Aorta (tissue), 5 donors: ENCODE measurements around the gene SPHKAP. TPM values are rescaled to one million over a fixed set of nuclear protein-coding genes. Genes with fewer than 3 reads are reported as not detected.

Experiments used
- ATAC-seq: fragments of 200-7000 bp; cut with Tn5 transposase; one replicate; pipeline ENCODE4 v1.9.1; 2022; ENCODE audit warnings: moderate library complexity; ENCODE audit not compliant: low FRiP score
- DNase-seq, 2 donors: peaks; one replicate each; pipeline ENCODE4 v3.0.0-alpha.2; 2020
- H3K27ac ChIP-seq, 2 donors: one replicate each; pipeline ENCODE4 v1.5.1; 2013; ENCODE audit warnings: low read length in 2 of 2, mild to moderate bottlenecking in 2 of 2, moderate library complexity in 2 of 2, control low read depth in 1 of 2, inconsistent platforms in 1 of 2, low read depth in 1 of 2
- H3K27me3 ChIP-seq, 2 donors: one replicate each; pipeline ENCODE4 v1.6.1; 2013; ENCODE audit warnings: control low read depth in 1 of 2, low read length in 1 of 2, mild to moderate bottlenecking in 1 of 2, moderate library complexity in 1 of 2; ENCODE audit not compliant: insufficient read depth in 2 of 2, control insufficient read depth in 1 of 2
- H3K36me3 ChIP-seq, 2 donors: one replicate each; pipeline ENCODE4 v1.6.1; 2013; ENCODE audit warnings: control low read depth in 1 of 2, low read length in 1 of 2, mild to moderate bottlenecking in 1 of 2; ENCODE audit not compliant: insufficient read depth in 2 of 2, control insufficient read depth in 1 of 2
- H3K4me1 ChIP-seq, 2 donors: one replicate each; pipeline ENCODE4 v1.6.1; 2013; ENCODE audit warnings: low read length in 2 of 2, control low read depth in 1 of 2, mild to moderate bottlenecking in 1 of 2, moderate library complexity in 1 of 2; ENCODE audit not compliant: insufficient read depth in 2 of 2, control insufficient read depth in 1 of 2
- H3K4me3 ChIP-seq, 2 donors: one replicate each; pipeline ENCODE4 v1.5.1; 2013; ENCODE audit warnings: low read length in 2 of 2, control low read depth in 1 of 2, mild to moderate bottlenecking in 1 of 2
- H3K9me3 ChIP-seq: one replicate; pipeline ENCODE4 v1.6.1; 2013; ENCODE audit warnings: mild to moderate bottlenecking, low read length; ENCODE audit not compliant: control insufficient read depth
- WGBS, 2 donors: extraction: QIAGEN DNeasy Blood & Tissue Kit; methylation state at CpG; one replicate each; pipeline ENCODE4 v1.1.7; 2013; 5-methylcytosine and 5-hydroxymethylcytosine counted together
- intact Hi-C, 2 donors: fragments of 100-400 bp; cut with DNase I; formaldehyde crosslinking; loops; one replicate each; pipeline versions ENCODE4 v1.14.2 to v1.15.0; 2022
- polyA plus RNA-seq, 2 donors: library from polyadenylated mRNA; stranded (reverse); fragments of 200-250 nt; gene quantifications; one replicate each; pipeline ENCODE4 v1.2.3, GENCODE V29; 2013
- total RNA-seq, 2 donors: library from RNA; stranded (reverse); fragmentation: NEBNext Ultra II Directional; extraction: Animal tissue kit (Norgen Biotek cat#: 25700); gene quantifications; one replicate each; pipeline ENCODE4 v1.2.1, GENCODE V29; 2021
- donor health status: healthy with polysubstance abuse.
- donor health status: Bipolar disorder and iron deficiency.
- donor health status: DM: no; HTN: no; CAD: no.
- donor health status: DM: no; HTN: no; CAD: no.
- donor health status: DM: yes; HTN: yes; CAD: no.

The SPHKAP gene
- total and polyA plus RNA-seq, 4 donors: 0.18 TPM; not detected in 3

DNA sequence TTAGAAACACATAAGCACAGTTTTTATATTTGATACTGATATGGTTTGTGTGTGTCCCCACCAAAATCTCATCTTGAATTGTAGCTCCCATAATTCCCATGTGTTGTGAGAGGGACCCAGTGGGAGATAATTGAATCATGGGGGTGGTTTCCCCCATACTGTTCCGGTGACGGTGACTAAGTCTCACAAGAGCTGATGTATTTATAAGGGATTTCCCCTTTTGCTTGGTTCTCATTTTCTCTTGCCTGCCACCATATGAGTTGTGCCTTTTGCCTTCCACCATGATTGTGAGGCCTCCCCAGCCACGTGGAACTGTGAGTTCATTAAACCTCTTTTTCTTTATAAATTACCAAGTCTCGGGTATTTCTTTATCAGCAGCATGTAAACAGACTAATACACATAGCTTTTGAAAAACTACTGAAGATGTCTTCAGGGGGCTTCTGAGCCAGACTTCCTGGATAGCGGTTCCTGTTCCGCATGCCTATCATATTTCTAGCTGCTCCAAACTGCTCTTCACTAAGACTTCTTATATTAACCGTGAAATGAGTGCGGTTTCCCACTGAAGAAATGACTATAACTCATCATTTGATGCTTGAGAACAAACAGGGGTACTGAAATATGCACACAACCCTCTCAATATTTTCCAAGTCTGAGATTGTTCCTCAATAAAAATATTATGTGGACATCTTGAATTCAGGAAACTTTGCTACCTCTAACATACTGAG is 75.8 kb downstream of the SPHKAP start:
- H3K4me3 ChIP-seq: no peak overlapping the region
- no peak overlapping the region for H3K27ac ChIP-seq
- ATAC-seq (no peak), DNase-seq (no peak)
- no peaks in the 10 kb centered on the region for H3K36me3 ChIP-seq
- WGBS, 2 donors: 71 to 82% methylated on average over 8 of the region's 8 CpGs
- H3K4me1 ChIP-seq: no peaks in the 10 kb centered on the region
- no peaks in the 10 kb centered on the region for H3K9me3 ChIP-seq
- intact Hi-C loops: no loop called here
- no peaks in the 10 kb centered on the region for H3K27me3 ChIP-seq

DNA sequence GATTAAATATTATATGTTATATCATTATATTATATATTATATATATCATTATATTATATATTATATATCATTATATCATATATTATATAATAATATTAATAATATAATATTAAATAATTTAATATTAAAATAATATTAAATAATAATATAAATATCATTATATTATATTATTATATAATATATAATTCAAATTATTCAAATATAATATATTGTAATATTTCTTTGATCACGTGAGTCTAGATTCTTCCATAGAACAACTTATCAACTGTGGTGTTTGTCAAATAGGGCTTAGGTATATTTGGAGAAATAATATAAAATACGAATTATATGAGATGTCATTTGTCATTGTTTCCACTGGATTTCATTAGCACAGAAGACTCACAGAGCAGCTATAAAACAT is 77.3 kb downstream of the SPHKAP start:
- intact Hi-C loops: no loop called here
- no peak for ATAC-seq
- Histone ChIP-seq H3K36me3 (no peaks in the 10 kb centered on the region), H3K9me3 (no peaks in the 10 kb centered on the region), H3K27me3 (no peaks in the 10 kb centered on the region), H3K4me1 (no peaks in the 10 kb centered on the region), H3K4me3 (no peak overlapping the region), H3K27ac (no peak overlapping the region)
- WGBS, 2 donors: 81 to 85% methylated on average over 2 of the region's 2 CpGs
- DNase-seq: no peak

DNA sequence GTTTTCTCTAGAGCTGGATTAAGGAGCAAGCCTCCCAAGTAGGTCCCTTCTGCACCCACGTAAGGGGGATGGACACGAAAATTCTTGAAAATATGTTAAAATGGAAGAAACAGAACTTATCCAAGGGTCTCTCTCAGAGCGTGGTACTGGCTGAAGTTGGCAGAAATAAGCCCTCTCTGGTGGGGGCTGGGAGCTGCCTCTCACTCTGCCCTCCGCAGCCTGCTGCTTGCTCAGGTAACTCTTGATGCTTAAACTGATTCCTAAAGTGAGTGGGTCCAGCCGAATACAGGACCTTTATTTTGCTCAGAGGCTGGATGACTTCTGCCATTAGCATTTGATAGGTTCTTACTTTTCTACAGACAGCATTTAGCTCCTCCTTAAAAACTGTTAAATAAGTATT is 78.1 kb downstream of the SPHKAP start:
- intact Hi-C loops: no loop called here

GRCh38 chr2:228102949-228103348 is 78.5 kb downstream of the SPHKAP start:
- intact Hi-C loops: no loop called here
- WGBS, 2 donors: 79 to 85% methylated on average over 4 of the region's 4 CpGs
- ATAC-seq: no peak

More for the DNA sequence above, 78.1 kb downstream of the SPHKAP start:
- H3K27ac ChIP-seq: no peak overlapping the region
- ATAC-seq (no peak), DNase-seq (no peak)
- 54 to 73% methylated on average over 5 of the region's 5 CpGs for WGBS, 2 donors
- H3K4me1 ChIP-seq: no peaks in the 10 kb centered on the region
- H3K36me3 ChIP-seq: no peaks in the 10 kb centered on the region
- no peaks in the 10 kb centered on the region for H3K27me3 ChIP-seq
- no peak overlapping the region for H3K4me3 ChIP-seq
- H3K9me3 ChIP-seq: no peaks in the 10 kb centered on the region

DNA sequence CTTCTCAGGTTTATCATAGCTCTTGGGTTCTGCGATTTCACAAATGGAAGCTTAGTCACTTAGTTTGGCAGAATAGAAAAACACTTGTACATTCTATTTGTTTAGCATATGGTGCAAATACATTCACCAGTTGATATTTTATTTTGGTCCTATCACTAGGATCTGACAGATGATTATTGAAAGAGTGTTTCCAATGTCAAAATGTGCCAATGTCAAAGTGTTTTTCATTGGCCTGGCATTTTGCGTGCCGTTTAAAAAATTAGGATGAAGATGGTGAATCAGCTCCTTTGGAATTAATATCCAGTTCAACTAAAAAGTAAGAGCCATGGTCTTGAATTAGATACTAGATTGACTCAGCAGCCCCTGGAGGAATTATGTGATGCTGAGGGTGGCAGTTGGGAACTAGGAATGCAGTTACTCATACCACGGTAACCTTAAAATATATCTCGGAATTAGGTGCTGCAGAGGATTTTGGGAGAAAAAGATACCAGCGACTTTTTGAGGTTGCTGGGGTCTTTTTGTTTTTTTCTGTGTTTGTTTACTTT is 87.0 kb downstream of the SPHKAP start:
- no peaks in the 10 kb centered on the region for H3K27me3 ChIP-seq
- ATAC-seq: no peak
- H3K4me3 ChIP-seq: no peak overlapping the region
- no peaks in the 10 kb centered on the region for H3K36me3 ChIP-seq
- intact Hi-C loops: no loop called here
- no peak for DNase-seq
- 85 to 87% methylated on average over 6 of the region's 6 CpGs for WGBS, 2 donors
- no peak overlapping the region for H3K27ac ChIP-seq
- no peaks in the 10 kb centered on the region for H3K4me1 ChIP-seq
- peaks cover 1% of the 10 kb centered on the region for H3K9me3 ChIP-seq

More at GRCh38 chr2:228102949-228103348, 78.5 kb downstream of the SPHKAP start:
- no peak overlapping the region for H3K4me3 ChIP-seq
- no peak overlapping the region for H3K27ac ChIP-seq
- H3K27me3 ChIP-seq: no peaks in the 10 kb centered on the region
- H3K9me3 ChIP-seq: no peaks in the 10 kb centered on the region
- no peaks in the 10 kb centered on the region for H3K36me3 ChIP-seq
- DNase-seq: no peak
- no peaks in the 10 kb centered on the region for H3K4me1 ChIP-seq

DNA sequence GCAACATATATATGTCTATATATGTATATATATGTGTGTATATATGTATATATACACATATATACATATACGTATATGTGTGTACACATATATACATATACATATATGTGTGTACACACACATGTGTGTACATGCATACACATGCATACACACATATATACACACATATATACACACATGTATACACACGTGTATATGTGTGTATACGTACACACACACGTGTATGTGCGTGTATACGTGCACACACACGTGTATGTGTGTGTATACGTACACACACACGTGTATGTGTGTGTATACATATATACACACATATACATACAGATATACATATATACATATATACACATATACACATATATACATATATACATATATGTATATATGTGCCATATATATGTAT is 89.4 kb downstream of the SPHKAP start:
- 53 to 83% methylated on average over 9 of the region's 9 CpGs for WGBS, 2 donors
- no peak for DNase-seq
- Histone ChIP-seq H3K4me3 (no peak overlapping the region), H3K27ac (no peak overlapping the region), H3K36me3 (no peaks in the 10 kb centered on the region), H3K9me3 (peaks cover 3% of the 10 kb centered on the region), H3K4me1 (no peaks in the 10 kb centered on the region), H3K27me3 (no peaks in the 10 kb centered on the region)
- intact Hi-C loops: no loop called here
- no peak for ATAC-seq

GRCh38 chr2:228086561-228086960 is 94.9 kb downstream of the SPHKAP start:
- ATAC-seq (no peak), DNase-seq (no peak)
- Histone ChIP-seq H3K4me3 (no peak overlapping the region), H3K9me3 (peaks cover 3% of the 10 kb centered on the region), H3K4me1 (no peaks in the 10 kb centered on the region), H3K36me3 (no peaks in the 10 kb centered on the region), H3K27me3 (no peaks in the 10 kb centered on the region), H3K27ac (no peak overlapping the region)
- intact Hi-C loops: no loop called here
- WGBS, 2 donors: 75 to 80% methylated on average over 4 of the region's 4 CpGs

DNA sequence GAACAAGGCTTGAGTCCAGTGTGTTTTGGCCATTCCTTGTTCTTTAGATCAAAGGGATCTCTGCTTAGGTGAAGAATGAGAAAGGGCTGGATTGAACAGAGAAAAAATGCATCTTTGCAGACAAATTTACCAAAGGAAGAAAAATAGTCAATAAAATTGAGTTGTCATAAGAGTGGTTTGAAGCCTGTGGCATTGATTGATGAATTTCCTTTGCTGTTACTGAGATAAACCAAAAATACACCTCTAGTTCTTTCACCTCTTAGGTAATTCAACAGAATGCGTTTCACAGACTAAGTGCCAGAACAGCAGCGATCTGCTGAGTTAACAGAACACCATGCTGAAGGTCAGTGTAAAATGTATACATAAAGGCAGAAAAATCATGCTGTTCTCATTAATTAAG is 96.8 kb downstream of the SPHKAP start:
- no peaks in the 10 kb centered on the region for H3K27me3 ChIP-seq
- H3K27ac ChIP-seq: no peak overlapping the region
- H3K36me3 ChIP-seq: no peaks in the 10 kb centered on the region
- intact Hi-C loops: no loop called here
- 28 to 32% methylated on average over 2 of the region's 2 CpGs for WGBS, 2 donors
- ATAC-seq (no peak), DNase-seq (no peak)
- no peak overlapping the region for H3K4me3 ChIP-seq
- peaks cover 3% of the 10 kb centered on the region for H3K9me3 ChIP-seq
- H3K4me1 ChIP-seq: no peaks in the 10 kb centered on the region

GRCh38 chr2:228083131-228083530 is 98.4 kb downstream of the SPHKAP start:
- intact Hi-C loops: no loop called here
- Histone ChIP-seq H3K27me3 (no peaks in the 10 kb centered on the region), H3K36me3 (no peaks in the 10 kb centered on the region), H3K27ac (no peak overlapping the region), H3K4me1 (no peaks in the 10 kb centered on the region), H3K9me3 (no peaks in the 10 kb centered on the region), H3K4me3 (no peak overlapping the region)
- 90 to 97% methylated on average over 2 of the region's 2 CpGs for WGBS, 2 donors
- ATAC-seq (no peak), DNase-seq (no peak)
